ENCODE results near the gene MIPOL1. TPM values are rescaled to one million over a fixed set of nuclear protein-coding genes. Genes with fewer than 3 reads are reported as not detected.

MIPOL1 gene
- total and polyA plus RNA-seq, 9 of the 15 experiments (the other 6 are each of a cell fraction or from before 2014, with no cell fraction given): 6.7 to 21.9 (median 12.4) TPM

- H3K79me2 ChIP-seq (ENCODE audit: control insufficient read depth, insufficient read depth, low read length): no peaks in the 10 kb centered on the region
- no TSS peak for BruUV-seq (replicated peaks)
- 19% methylated on average over 7 of the region's 10 CpGs for WGBS (ENCODE audit: insufficient coverage, low coverage, missing lambda C conversion rate)
- CTCF ChIA-PET (ENCODE audit: low intra/inter-chr PET ratio): no interaction called here
- H3K27me3 ChIP-seq (ENCODE audit: control insufficient read depth in 2 of 2, insufficient read depth in 2 of 2, low read length in 2 of 2): no peaks in the 10 kb centered on the region
- in situ Hi-C loops (cut with MboI): loop anchor here (25.0 kb wide), 1 partner anchor 324 kb away; no protein-coding TSS in a partner anchor
- H4K20me1 ChIP-seq (replicated peaks; ENCODE audit: control insufficient read depth, insufficient read depth, low read length): no peaks in the 10 kb centered on the region
- H3K4me2 ChIP-seq (ENCODE audit: insufficient read depth, low read length): no peak overlapping the region
- H3K27ac ChIP-seq (ENCODE audit: extremely low read depth, low read depth, low read length): no peak overlapping the region
- peak overlapping the region; percentile 38; the same call in 1 of the 2 replicates for H2AFZ ChIP-seq (ENCODE audit: low read depth, low read length)
- POLR2A ChIA-PET: no interaction called here
- H3K4me3 ChIP-seq: no peak overlapping the region
- no peak for ATAC-seq
- no peaks in the 10 kb centered on the region for H3K36me3 ChIP-seq (ENCODE audit: control insufficient read depth, insufficient read depth, low read length)
- no peak for DNase-seq (ENCODE audit: extremely low read depth in 1 of 4, low spot score in 3 of 4)
- H3K9ac ChIP-seq (ENCODE audit: insufficient read depth in 1 of 2, low read depth in 2 of 2, low read length in 2 of 2): no peak overlapping the region
- H3K4me1 ChIP-seq (replicated peaks in 1 of 2; ENCODE audit: control insufficient read depth in 2 of 2, insufficient read depth in 2 of 2, low read length in 2 of 2): peaks cover 0 to 13% of the 10 kb centered on the region in 2 experiments; a peak in 1 of 5 replicates
- H3K9me3 ChIP-seq (replicated peaks; ENCODE audit: control insufficient read depth, insufficient read depth, low read depth, low read length): no peaks in the 10 kb centered on the region
- H3K9me1 ChIP-seq (ENCODE audit: control insufficient read depth, insufficient read depth, low read length): no peaks in the 10 kb centered on the region
- TF ChIP-seq NFIC (IDR thresholded peaks at IDR 0.05): no peak
- no peak for TF ChIP-seq POU5F1 (IDR thresholded peaks at IDR 0.05; ENCODE audit: borderline replicate concordance, low read depth, low read length, partially characterized antibody)
- TF ChIP-seq ZNF445 (CRISPR knock-in tag; IDR thresholded peaks at IDR 0.05; ENCODE audit: low read depth): no peak
- TF ChIP-seq PHB2 (IDR thresholded peaks at IDR 0.05; ENCODE audit: low read depth): no peak
- TF ChIP-seq MTF1 (CRISPR knock-in tag; IDR thresholded peaks at IDR 0.05; ENCODE audit: borderline replicate concordance): no peak
- no peak for TF ChIP-seq ZNF583 (CRISPR knock-in tag; IDR thresholded peaks at IDR 0.05)
- TF ChIP-seq RBM14 (IDR thresholded peaks at IDR 0.05; ENCODE audit: borderline replicate concordance, insufficient read depth, low read depth, low read length): no peak
- no peak for TF ChIP-seq NCOR1 (IDR thresholded peaks at IDR 0.05)
- no peak for TF ChIP-seq BACH1 (tag; IDR thresholded peaks at IDR 0.05)
- no peak for TF ChIP-seq AFF1 (IDR thresholded peaks at IDR 0.05; ENCODE audit: low read depth in 1 of 2, partially characterized antibody in 2 of 2)
- no peak for FAIRE-seq
- intact Hi-C loops (cut with micrococcal nuclease): no loop called here
These were observed 388.4 kb downstream of the MIPOL1 start for GRCh38 chr14:37585971-37586796.

All from K562 (cell line).